ENCODE data around the gene UBAC2.

DNA sequence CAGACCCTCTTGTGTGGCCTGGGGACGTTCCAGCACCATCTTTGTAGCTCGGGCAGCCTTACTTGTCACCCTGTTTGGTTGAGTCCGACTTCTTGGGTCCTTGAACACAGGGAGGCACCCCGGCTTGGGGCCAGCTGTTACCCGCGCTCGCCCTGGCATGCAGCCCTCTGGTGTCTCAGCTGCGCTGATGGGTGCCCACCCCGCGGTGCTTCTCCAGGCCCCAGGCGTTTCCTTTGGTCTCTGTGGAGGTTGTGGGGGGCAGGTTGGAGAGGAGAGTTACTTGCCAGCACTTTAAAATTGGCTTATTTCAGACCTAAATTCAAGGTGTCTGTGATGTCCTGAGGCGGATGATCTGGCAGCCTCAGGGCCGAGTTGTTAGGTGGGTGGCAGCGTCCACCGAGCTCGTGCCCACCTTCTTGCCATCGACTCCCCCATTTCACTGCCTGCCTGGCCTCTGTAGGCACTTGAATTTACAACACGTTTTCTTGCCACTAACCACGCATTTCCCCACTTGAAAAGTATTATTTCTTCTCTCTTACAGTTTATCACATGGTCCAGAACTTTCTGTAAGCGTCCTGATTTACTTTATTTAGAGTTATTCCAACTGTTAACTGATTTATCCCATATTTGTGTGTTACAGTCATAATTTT, 16.9 kb downstream of the UBAC2 start:
- TF ChIP-seq, protein P1, sequence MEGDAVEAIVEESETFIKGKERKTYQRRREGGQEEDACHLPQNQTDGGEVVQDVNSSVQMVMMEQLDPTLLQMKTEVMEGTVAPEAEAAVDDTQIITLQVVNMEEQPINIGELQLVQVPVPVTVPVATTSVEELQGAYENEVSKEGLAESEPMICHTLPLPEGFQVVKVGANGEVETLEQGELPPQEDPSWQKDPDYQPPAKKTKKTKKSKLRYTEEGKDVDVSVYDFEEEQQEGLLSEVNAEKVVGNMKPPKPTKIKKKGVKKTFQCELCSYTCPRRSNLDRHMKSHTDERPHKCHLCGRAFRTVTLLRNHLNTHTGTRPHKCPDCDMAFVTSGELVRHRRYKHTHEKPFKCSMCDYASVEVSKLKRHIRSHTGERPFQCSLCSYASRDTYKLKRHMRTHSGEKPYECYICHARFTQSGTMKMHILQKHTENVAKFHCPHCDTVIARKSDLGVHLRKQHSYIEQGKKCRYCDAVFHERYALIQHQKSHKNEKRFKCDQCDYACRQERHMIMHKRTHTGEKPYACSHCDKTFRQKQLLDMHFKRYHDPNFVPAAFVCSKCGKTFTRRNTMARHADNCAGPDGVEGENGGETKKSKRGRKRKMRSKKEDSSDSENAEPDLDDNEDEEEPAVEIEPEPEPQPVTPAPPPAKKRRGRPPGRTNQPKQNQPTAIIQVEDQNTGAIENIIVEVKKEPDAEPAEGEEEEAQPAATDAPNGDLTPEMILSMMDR (conservative IDR thresholded peaks at IDR 0.05; ENCODE audit: low read length), result no peak
- TF ChIP-seq EZH2phosphoT487 (IDR thresholded peaks at IDR 0.05; ENCODE audit: borderline replicate concordance, low read depth, low read length), result no peak

All from OCI-LY7 (cell line).